ENCODE results near the gene PPARGC1A.

Gene PPARGC1A

DNA sequence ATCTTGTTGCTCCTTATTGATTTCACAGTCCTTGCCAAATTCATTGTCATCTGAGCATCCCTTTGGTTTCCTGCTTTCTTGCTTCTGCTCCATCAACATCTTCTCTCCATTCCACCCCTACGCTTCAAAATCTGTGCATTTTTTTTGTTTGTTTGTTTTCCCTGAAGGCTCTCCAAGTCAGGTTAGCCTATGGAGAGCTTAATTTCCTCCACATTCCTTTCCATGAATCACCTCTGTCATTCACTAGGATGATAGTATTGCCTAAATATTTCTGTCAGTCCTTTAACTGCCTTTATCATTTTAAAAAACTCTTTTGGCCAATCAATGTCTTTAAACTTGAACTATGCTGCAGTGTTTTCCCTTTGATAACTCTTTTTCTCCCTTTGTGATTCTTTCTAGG is 67.7 kb downstream of the PPARGC1A start:
- peaks cover 0 to 3% of the 10 kb centered on the region in 2 donors for H3K4me1 ChIP-seq (ENCODE audit: control insufficient read depth in 2 of 2, insufficient read depth in 2 of 2, low read length in 2 of 2)
- H3K27ac ChIP-seq (ENCODE audit: low read depth in 2 of 2, low read length in 2 of 2), result no peak overlapping the region
- H3K36me3 ChIP-seq (ENCODE audit: control insufficient read depth in 2 of 2, insufficient read depth in 2 of 2, low read length in 2 of 2), result peaks cover 14 to 18% of the 10 kb centered on the region in 2 donors
- H3K27me3 ChIP-seq (ENCODE audit: control insufficient read depth in 2 of 2, insufficient read depth in 2 of 2, low read length in 2 of 2), result no peaks in the 10 kb centered on the region
- H3K9me3 ChIP-seq (ENCODE audit: control insufficient read depth in 2 of 2, low read length in 2 of 2), result no peaks in the 10 kb centered on the region
- no peak overlapping the region for H3K9ac ChIP-seq (ENCODE audit: low read depth in 1 of 2, low read length in 2 of 2)
- H3K4me3 ChIP-seq (ENCODE audit: low read length in 2 of 2), result no peak overlapping the region

- no peak overlapping the region for H3K9ac ChIP-seq (ENCODE audit: low read depth in 1 of 2, low read length in 2 of 2)
- H3K4me1 ChIP-seq (ENCODE audit: control insufficient read depth in 2 of 2, insufficient read depth in 2 of 2, low read length in 2 of 2), result peaks cover 0 to 3% of the 10 kb centered on the region in 2 donors
- H3K27me3 ChIP-seq (ENCODE audit: control insufficient read depth in 2 of 2, insufficient read depth in 2 of 2, low read length in 2 of 2), result no peaks in the 10 kb centered on the region
- H3K36me3 ChIP-seq (ENCODE audit: control insufficient read depth in 2 of 2, insufficient read depth in 2 of 2, low read length in 2 of 2), result peaks cover 15 to 16% of the 10 kb centered on the region in 2 donors
- no peaks in the 10 kb centered on the region for H3K9me3 ChIP-seq (ENCODE audit: control insufficient read depth in 2 of 2, low read length in 2 of 2)
- no peak overlapping the region for H3K27ac ChIP-seq (ENCODE audit: low read depth in 2 of 2, low read length in 2 of 2)
- H3K4me3 ChIP-seq (ENCODE audit: low read length in 2 of 2), result no peak overlapping the region
Measured at GRCh38 chr4:23819041-23819511, 70.8 kb downstream of the PPARGC1A start.

GRCh38 chr4:23818097-23818885 is 71.6 kb downstream of the PPARGC1A start:
- Histone ChIP-seq H3K9me3 (ENCODE audit: control insufficient read depth in 2 of 2, low read length in 2 of 2) (no peaks in the 10 kb centered on the region), H3K36me3 (ENCODE audit: control insufficient read depth in 2 of 2, insufficient read depth in 2 of 2, low read length in 2 of 2) (peaks cover 17 to 21% of the 10 kb centered on the region in 2 donors), H3K4me1 (ENCODE audit: control insufficient read depth in 2 of 2, insufficient read depth in 2 of 2, low read length in 2 of 2) (peaks cover 0 to 3% of the 10 kb centered on the region in 2 donors), H3K4me3 (ENCODE audit: low read length in 2 of 2) (no peak overlapping the region), H3K9ac (ENCODE audit: low read depth in 1 of 2, low read length in 2 of 2) (no peak overlapping the region), H3K27me3 (ENCODE audit: control insufficient read depth in 2 of 2, insufficient read depth in 2 of 2, low read length in 2 of 2) (no peaks in the 10 kb centered on the region), H3K27ac (ENCODE audit: low read depth in 2 of 2, low read length in 2 of 2) (no peak overlapping the region)

- H3K4me3 ChIP-seq (ENCODE audit: low read length in 2 of 2), result no peak overlapping the region
- peaks cover 0 to 3% of the 10 kb centered on the region in 2 donors for H3K4me1 ChIP-seq (ENCODE audit: control insufficient read depth in 2 of 2, insufficient read depth in 2 of 2, low read length in 2 of 2)
- H3K27me3 ChIP-seq (ENCODE audit: control insufficient read depth in 2 of 2, insufficient read depth in 2 of 2, low read length in 2 of 2), result no peaks in the 10 kb centered on the region
- no peak overlapping the region for H3K27ac ChIP-seq (ENCODE audit: low read depth in 2 of 2, low read length in 2 of 2)
- H3K9ac ChIP-seq (ENCODE audit: low read depth in 1 of 2, low read length in 2 of 2), result no peak overlapping the region
- H3K9me3 ChIP-seq (ENCODE audit: control insufficient read depth in 2 of 2, low read length in 2 of 2), result no peaks in the 10 kb centered on the region
- peaks cover 19 to 22% of the 10 kb centered on the region in 2 donors for H3K36me3 ChIP-seq (ENCODE audit: control insufficient read depth in 2 of 2, insufficient read depth in 2 of 2, low read length in 2 of 2)
Measured at GRCh38 chr4:23814996-23815660, 74.7 kb downstream of the PPARGC1A start.

DNA sequence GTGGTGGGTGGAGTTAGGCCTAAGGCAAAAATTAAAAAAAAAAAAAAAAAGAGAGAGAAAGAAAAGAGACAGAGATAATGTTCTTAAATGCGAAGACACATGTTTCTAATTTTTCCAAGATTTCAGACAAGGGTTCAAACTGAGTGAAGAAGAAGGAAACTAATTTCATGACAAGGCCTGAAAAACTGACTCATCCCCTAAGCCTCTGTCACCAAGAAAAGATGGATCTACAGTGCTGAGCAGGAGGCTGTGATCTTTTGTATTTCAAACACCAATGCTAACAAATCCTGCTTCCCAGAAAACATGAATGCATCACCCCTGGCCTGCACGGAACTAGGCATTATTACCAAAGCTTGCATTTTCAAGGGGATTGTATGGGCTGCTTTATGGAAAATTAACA is 75.3 kb downstream of the PPARGC1A start:
- peaks cover 22% of the 10 kb centered on the region in 2 donors for H3K36me3 ChIP-seq (ENCODE audit: control insufficient read depth in 2 of 2, insufficient read depth in 2 of 2, low read length in 2 of 2)
- H3K27ac ChIP-seq (ENCODE audit: low read depth in 2 of 2, low read length in 2 of 2), result no peak overlapping the region

DNA sequence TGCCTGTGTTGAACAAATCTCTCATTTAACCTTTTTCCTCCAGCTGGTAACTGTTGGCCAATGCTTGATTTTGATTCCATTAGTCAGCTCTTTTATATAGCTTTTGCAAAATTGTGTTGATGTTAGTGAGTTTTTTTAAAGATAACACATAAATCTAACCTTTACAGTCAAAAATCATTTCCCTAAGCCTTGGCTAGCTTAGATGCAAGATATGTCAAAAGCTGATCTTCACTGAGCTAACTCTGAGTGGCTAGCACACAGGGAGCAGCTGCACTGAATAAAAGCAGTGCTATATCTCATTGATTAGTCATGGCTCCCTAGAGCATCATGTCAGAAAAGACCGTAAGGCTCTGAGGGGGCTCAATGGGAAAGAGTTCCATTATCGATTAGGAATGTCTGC is 78.7 kb downstream of the PPARGC1A start:
- Histone ChIP-seq H3K9ac (ENCODE audit: low read depth in 1 of 2, low read length in 2 of 2) (no peak overlapping the region), H3K4me3 (ENCODE audit: low read length in 2 of 2) (no peak overlapping the region), H3K36me3 (ENCODE audit: control insufficient read depth in 2 of 2, insufficient read depth in 2 of 2, low read length in 2 of 2) (peaks cover 21 to 33% of the 10 kb centered on the region in 2 donors), H3K4me1 (ENCODE audit: control insufficient read depth in 2 of 2, insufficient read depth in 2 of 2, low read length in 2 of 2) (no peaks in the 10 kb centered on the region), H3K27ac (ENCODE audit: low read depth in 2 of 2, low read length in 2 of 2) (no peak overlapping the region), H3K9me3 (ENCODE audit: control insufficient read depth in 2 of 2, low read length in 2 of 2) (no peaks in the 10 kb centered on the region), H3K27me3 (ENCODE audit: control insufficient read depth in 2 of 2, insufficient read depth in 2 of 2, low read length in 2 of 2) (no peaks in the 10 kb centered on the region)

More for the DNA sequence above, 75.3 kb downstream of the PPARGC1A start:
- Histone ChIP-seq H3K9me3 (ENCODE audit: control insufficient read depth in 2 of 2, low read length in 2 of 2) (no peaks in the 10 kb centered on the region), H3K4me3 (ENCODE audit: low read length in 2 of 2) (no peak overlapping the region), H3K27me3 (ENCODE audit: control insufficient read depth in 2 of 2, insufficient read depth in 2 of 2, low read length in 2 of 2) (no peaks in the 10 kb centered on the region), H3K4me1 (ENCODE audit: control insufficient read depth in 2 of 2, insufficient read depth in 2 of 2, low read length in 2 of 2) (peaks cover 0 to 3% of the 10 kb centered on the region in 2 donors), H3K9ac (ENCODE audit: low read depth in 1 of 2, low read length in 2 of 2) (no peak overlapping the region)

DNA sequence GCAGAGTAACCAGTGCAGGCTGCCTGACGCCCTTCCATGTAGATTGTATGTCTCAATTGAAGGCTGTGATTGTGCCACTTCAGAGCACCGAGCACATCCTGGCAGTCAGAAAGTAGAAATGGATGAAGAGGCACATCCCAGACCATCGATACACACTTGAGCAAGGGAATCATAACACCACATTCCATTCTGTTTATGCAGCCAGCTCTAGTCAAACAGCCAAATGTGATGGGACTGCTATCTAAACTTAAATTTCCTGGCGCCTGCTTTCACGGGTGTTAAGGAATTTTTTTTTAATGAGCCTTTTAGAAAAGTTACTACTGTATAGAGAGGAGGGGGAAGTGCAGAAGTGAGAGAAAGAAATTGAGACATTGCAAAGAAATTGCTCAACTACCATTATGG is 84.4 kb downstream of the PPARGC1A start:
- no peak overlapping the region for H3K9ac ChIP-seq (ENCODE audit: low read depth in 1 of 2, low read length in 2 of 2)
- H3K4me1 ChIP-seq (ENCODE audit: control insufficient read depth in 2 of 2, insufficient read depth in 2 of 2, low read length in 2 of 2), result no peaks in the 10 kb centered on the region
- no peak overlapping the region for H3K4me3 ChIP-seq (ENCODE audit: low read length in 2 of 2)
- H3K9me3 ChIP-seq (ENCODE audit: control insufficient read depth in 2 of 2, low read length in 2 of 2), result no peaks in the 10 kb centered on the region
- no peaks in the 10 kb centered on the region for H3K27me3 ChIP-seq (ENCODE audit: control insufficient read depth in 2 of 2, insufficient read depth in 2 of 2, low read length in 2 of 2)
- peaks cover 6 to 34% of the 10 kb centered on the region in 2 donors for H3K36me3 ChIP-seq (ENCODE audit: control insufficient read depth in 2 of 2, insufficient read depth in 2 of 2, low read length in 2 of 2)
- H3K27ac ChIP-seq (ENCODE audit: low read depth in 2 of 2, low read length in 2 of 2), result no peak overlapping the region

- no peak overlapping the region for H3K27ac ChIP-seq (ENCODE audit: low read depth in 2 of 2, low read length in 2 of 2)
- no peak overlapping the region for H3K9ac ChIP-seq (ENCODE audit: low read depth in 1 of 2, low read length in 2 of 2)
- H3K9me3 ChIP-seq (ENCODE audit: control insufficient read depth in 2 of 2, low read length in 2 of 2), result no peaks in the 10 kb centered on the region
- H3K4me3 ChIP-seq (ENCODE audit: low read length in 2 of 2), result no peak overlapping the region
- no peaks in the 10 kb centered on the region for H3K36me3 ChIP-seq (ENCODE audit: control insufficient read depth in 2 of 2, insufficient read depth in 2 of 2, low read length in 2 of 2)
- no peaks in the 10 kb centered on the region for H3K4me1 ChIP-seq (ENCODE audit: control insufficient read depth in 2 of 2, insufficient read depth in 2 of 2, low read length in 2 of 2)
- no peaks in the 10 kb centered on the region for H3K27me3 ChIP-seq (ENCODE audit: control insufficient read depth in 2 of 2, insufficient read depth in 2 of 2, low read length in 2 of 2)
Measured at GRCh38 chr4:23789762-23790161, 100.1 kb downstream of the PPARGC1A start.

GRCh38 chr4:23788460-23788859 is 101.4 kb downstream of the PPARGC1A start:
- Histone ChIP-seq H3K27me3 (ENCODE audit: control insufficient read depth in 2 of 2, insufficient read depth in 2 of 2, low read length in 2 of 2) (no peaks in the 10 kb centered on the region), H3K27ac (ENCODE audit: low read depth in 2 of 2, low read length in 2 of 2) (no peak overlapping the region), H3K9ac (ENCODE audit: low read depth in 1 of 2, low read length in 2 of 2) (no peak overlapping the region), H3K4me3 (ENCODE audit: low read length in 2 of 2) (no peak overlapping the region), H3K36me3 (ENCODE audit: control insufficient read depth in 2 of 2, insufficient read depth in 2 of 2, low read length in 2 of 2) (no peaks in the 10 kb centered on the region), H3K4me1 (ENCODE audit: control insufficient read depth in 2 of 2, insufficient read depth in 2 of 2, low read length in 2 of 2) (no peaks in the 10 kb centered on the region), H3K9me3 (ENCODE audit: control insufficient read depth in 2 of 2, low read length in 2 of 2) (no peaks in the 10 kb centered on the region)

DNA sequence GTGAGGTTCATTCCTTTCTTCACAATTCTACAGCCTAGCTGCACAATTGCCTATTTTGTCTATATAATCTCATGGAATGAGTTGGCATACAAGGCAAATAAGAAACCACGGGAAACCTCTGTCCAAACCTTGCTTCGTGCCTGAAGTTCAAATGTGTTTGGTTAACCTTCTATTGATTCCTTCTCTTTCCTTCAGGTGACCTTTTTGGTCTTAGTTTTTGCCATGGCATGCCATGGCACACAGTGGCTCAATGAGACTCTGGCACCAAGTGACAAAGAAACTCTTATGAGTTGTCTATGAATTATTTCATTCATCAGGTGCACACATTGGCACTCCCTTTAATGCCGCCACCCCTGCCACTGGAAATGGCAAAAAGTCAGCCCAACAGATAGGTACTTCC is 101.8 kb downstream of the PPARGC1A start:
- no peak overlapping the region for H3K4me3 ChIP-seq (ENCODE audit: low read length in 2 of 2)
- no peak overlapping the region for H3K9ac ChIP-seq (ENCODE audit: low read depth in 1 of 2, low read length in 2 of 2)
- H3K4me1 ChIP-seq (ENCODE audit: control insufficient read depth in 2 of 2, insufficient read depth in 2 of 2, low read length in 2 of 2), result no peaks in the 10 kb centered on the region
- H3K9me3 ChIP-seq (ENCODE audit: control insufficient read depth in 2 of 2, low read length in 2 of 2), result no peaks in the 10 kb centered on the region
- H3K27ac ChIP-seq (ENCODE audit: low read depth in 2 of 2, low read length in 2 of 2), result no peak overlapping the region
- H3K36me3 ChIP-seq (ENCODE audit: control insufficient read depth in 2 of 2, insufficient read depth in 2 of 2, low read length in 2 of 2), result no peaks in the 10 kb centered on the region
- H3K27me3 ChIP-seq (ENCODE audit: control insufficient read depth in 2 of 2, insufficient read depth in 2 of 2, low read length in 2 of 2), result no peaks in the 10 kb centered on the region
